Lower lobe of right lung (tissue), 2 donors: Measurements from ENCODE around the gene RPA3. TPM values are rescaled to one million over a fixed set of nuclear protein-coding genes. Genes with fewer than 3 reads are reported as not detected.
A peak's percentile ranks its signal among the peaks of the same experiment; 100 is the strongest.

Experiments used
- ATAC-seq, 2 donors: fragments of 200-7000 bp; cut with Tn5 transposase; one replicate each; pipeline ENCODE4 v1.9.1; 2020 to 2022; ENCODE audit warnings: mild to moderate bottlenecking in 2 of 2, moderate library complexity in 2 of 2
- DNase-seq: peaks from one replicate; pipeline ENCODE4 v3.0.0-alpha.2; 2020
- H3K27ac ChIP-seq: fragments of 200-600 bp; one replicate; pipeline ENCODE4 v1.8.0; 2022
- H3K27me3 ChIP-seq: fragments of 200-600 bp; one replicate; pipeline ENCODE4 v1.8.0; 2022; ENCODE audit warnings: low read depth
- H3K36me3 ChIP-seq: fragments of 200-600 bp; one replicate; pipeline ENCODE4 v1.8.0; 2022; ENCODE audit warnings: mild to moderate bottlenecking
- H3K4me1 ChIP-seq: fragments of 200-600 bp; one replicate; pipeline ENCODE4 v1.8.0; 2022
- H3K4me3 ChIP-seq: fragments of 200-600 bp; one replicate; pipeline ENCODE4 v1.8.0; 2022; ENCODE audit warnings: mild to moderate bottlenecking
- H3K9me3 ChIP-seq: fragments of 200-600 bp; one replicate; pipeline ENCODE4 v1.8.0; 2022
- CTCF ChIP-seq: fragments of 200-600 bp; IDR thresholded peaks from one replicate; pipeline ENCODE4 v1.8.0; 2022; ENCODE audit warnings: antibody characterized with exemption, mild to moderate bottlenecking
- intact Hi-C: fragments of 100-400 bp; cut with DNase I; formaldehyde crosslinking; loops from one replicate; pipeline ENCODE4 v1.11.0; 2022
- total RNA-seq: library from RNA; stranded (reverse); fragmentation: NEBNext Ultra II Directional; extraction: Animal tissue kit (Norgen Biotek cat#: 25700); gene quantifications from one replicate; pipeline ENCODE4 v1.2.1, GENCODE V29; 2021
- donor health status: DM: no; HTN: yes; CAD: no; lungs with severe emphysema.

The RPA3 gene
- total RNA-seq, 1 donor from 2014 or later: 27.4 TPM

- intact Hi-C loops: no loop called here
- Histone ChIP-seq H3K27ac (no peak overlapping the region), H3K4me1 (no peaks in the 10 kb centered on the region), H3K27me3 (no peaks in the 10 kb centered on the region), H3K9me3 (no peaks in the 10 kb centered on the region), H3K36me3 (peaks cover 37% of the 10 kb centered on the region), H3K4me3 (no peak overlapping the region)
- DNase-seq (no peak), ATAC-seq (no peak)
- TF ChIP-seq CTCF: no peak
Observed at GRCh38 chr7:7609330-7609729, 109.1 kb downstream of the RPA3 start.

DNA sequence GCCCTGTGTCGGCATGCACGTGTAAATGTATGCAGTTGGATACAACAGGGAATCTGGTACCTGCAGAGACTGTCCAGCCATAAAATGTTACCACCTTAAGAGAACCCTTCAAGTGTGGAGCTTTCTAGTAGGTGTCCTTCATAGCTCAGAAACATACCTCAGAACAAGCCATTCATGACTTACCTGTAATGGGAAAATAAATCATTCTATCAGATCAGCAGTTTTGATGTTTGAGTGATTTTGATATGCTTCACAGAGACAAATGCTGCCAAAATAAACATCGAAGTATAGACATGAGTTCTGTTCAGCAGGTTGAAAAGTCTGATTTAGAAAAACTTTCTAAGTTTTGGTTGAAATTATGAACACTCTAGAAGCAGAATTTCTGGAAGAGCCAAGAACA lies 111.4 kb downstream of the RPA3 start:
- Histone ChIP-seq H3K4me3 (no peak overlapping the region), H3K9me3 (no peaks in the 10 kb centered on the region), H3K27ac (no peak overlapping the region), H3K27me3 (no peaks in the 10 kb centered on the region), H3K36me3 (peaks cover 37% of the 10 kb centered on the region), H3K4me1 (no peaks in the 10 kb centered on the region)
- no peak for ATAC-seq
- intact Hi-C loops: no loop called here
- no peak for DNase-seq
- TF ChIP-seq CTCF: no peak

DNA sequence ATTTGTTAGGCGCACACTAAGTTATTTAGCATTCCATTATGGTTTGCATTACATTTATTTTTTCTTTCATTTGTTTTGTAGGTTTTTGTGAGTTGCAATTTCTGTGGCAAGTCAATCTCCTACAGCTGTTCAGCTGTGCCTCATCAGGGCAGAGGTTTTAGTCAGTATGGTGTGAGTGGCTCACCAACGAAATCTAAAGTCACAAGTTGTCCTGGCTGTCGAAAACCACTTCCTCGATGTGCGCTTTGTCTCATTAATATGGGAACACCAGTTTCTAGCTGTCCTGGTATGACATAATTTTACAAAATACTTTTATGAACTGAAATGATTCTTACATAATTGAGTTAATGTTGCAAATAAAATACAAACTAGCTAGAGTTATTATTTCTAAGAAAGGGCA lies 122.2 kb downstream of the RPA3 start:
- intact Hi-C loops: no loop called here
- TF ChIP-seq CTCF: no peak

DNA sequence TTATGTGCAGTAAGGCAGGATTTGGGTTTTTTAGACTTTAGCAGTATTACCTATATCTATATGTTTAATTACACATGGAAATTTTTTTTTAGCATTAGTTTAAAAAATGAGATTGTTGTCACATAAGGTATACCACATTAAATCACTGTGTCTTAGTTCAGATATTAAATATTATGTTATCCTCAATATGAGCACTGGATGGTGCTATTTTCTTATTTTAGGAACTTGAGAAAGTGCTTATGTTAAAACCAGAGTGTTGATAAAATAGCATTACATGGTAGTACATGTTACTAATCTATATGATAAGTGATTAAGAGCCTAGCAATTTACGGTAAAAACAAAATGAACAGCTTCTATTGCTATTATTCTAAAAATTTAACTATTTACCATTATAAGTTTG lies 123.0 kb downstream of the RPA3 start:
- Histone ChIP-seq H3K4me1 (no peaks in the 10 kb centered on the region), H3K36me3 (peaks cover 43% of the 10 kb centered on the region), H3K27me3 (no peaks in the 10 kb centered on the region), H3K4me3 (no peak overlapping the region), H3K27ac (no peak overlapping the region), H3K9me3 (no peaks in the 10 kb centered on the region)
- no peak for DNase-seq
- ATAC-seq: peak in 1 of 2 donors; percentile 78
- TF ChIP-seq CTCF: no peak
- intact Hi-C loops: no loop called here

More for the DNA sequence above, 122.2 kb downstream of the RPA3 start:
- H3K9me3 ChIP-seq: no peaks in the 10 kb centered on the region
- peaks cover 38% of the 10 kb centered on the region for H3K36me3 ChIP-seq
- H3K27me3 ChIP-seq: no peaks in the 10 kb centered on the region
- ATAC-seq (peak; percentile 76 to 81), DNase-seq (no peak)
- H3K4me3 ChIP-seq: no peak overlapping the region
- no peaks in the 10 kb centered on the region for H3K4me1 ChIP-seq
- H3K27ac ChIP-seq: no peak overlapping the region

Other genes starting within 250 kb of the RPA3 start
- 2.0 TPM for gene COL28A1, start 182.7 kb downstream of the RPA3 start, total RNA-seq
- 28.8 TPM for gene MIOS, start 151.7 kb downstream of the RPA3 start, total RNA-seq
- gene UMAD1, start 77.9 kb downstream of the RPA3 start, total RNA-seq: 21.6 TPM